Measurements from ENCODE around the gene PALLD.

PALLD gene

DNA sequence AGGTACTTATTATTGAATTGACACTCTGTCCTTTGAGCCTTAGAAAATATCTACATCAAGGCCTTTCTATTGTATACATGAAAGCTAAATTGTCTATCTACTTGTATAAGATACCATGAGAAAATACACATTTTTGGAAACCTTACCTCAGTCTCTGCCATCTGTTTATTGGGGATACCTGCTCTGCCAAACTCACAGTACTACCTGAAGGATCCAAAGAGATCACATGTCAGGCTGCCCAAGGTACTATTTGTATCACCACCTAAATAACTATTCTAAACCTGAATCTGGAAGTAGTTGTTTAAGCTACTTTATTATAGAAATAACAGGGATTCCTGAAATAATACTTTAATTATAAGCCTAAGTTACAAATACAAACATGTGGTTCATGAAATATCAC is 126.2 kb downstream of the PALLD start:
- DNase-seq (ENCODE audit: low spot score) = no peak

DNA sequence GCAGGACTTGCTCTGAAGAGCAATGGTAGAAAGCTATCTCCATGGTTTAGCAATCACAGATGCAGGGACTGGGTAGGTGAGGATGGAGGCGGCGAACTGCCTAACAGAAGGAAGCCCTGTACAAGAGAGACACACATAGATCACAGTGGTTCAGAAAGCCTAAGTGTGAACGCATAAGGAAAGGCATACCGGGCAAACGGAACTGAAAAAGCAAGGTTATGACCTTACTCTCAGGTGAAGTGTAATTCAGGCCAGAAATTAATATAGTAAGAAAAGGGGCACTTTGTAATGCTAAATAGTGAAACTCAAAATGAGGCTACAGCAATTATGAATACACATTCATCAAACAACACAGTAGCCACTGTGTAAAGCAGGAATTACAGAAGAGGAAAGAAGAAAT is 126.6 kb downstream of the PALLD start:
- no peak for DNase-seq (ENCODE audit: low spot score)

DNA sequence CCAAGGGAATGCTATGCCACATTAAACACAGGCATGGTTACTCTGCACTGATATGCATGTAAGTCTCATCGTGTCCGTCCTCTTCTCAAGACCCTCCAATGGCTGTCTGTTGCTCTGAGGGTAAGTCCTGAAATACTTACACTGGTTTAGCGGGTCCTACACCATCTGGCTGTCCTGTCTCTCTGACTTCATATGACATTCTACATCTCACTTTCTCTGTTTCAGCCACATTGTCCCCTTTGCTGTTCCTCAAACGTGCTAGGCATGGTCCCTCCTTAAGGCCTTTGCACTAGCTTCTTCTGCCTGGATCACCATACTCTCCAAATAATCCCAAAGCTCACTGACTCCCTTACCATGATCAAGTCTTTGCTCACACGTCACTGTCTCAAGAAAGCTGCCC is 131.4 kb downstream of the PALLD start:
- DNase-seq (ENCODE audit: low spot score) = no peak

DNA sequence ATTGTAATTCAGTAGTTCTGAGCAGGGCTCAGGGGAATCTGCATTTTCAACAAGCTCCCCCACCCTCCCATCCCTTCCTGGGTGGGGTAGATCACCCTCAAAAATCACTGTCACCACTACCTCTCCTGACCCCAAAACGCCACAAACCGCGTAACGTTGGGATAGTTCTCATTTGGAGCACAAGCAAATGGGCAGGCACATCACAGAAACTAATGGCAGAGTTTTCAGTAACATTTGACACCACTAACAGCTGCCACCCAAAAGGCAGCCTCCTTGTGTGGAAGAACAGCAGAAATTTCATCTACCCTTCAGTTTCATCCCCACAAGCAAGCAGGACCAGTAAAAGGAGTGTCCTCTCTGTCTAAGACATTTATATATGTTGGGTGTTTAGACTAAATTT is 132.7 kb downstream of the PALLD start:
- DNase-seq (ENCODE audit: low spot score) = no peak

DNA sequence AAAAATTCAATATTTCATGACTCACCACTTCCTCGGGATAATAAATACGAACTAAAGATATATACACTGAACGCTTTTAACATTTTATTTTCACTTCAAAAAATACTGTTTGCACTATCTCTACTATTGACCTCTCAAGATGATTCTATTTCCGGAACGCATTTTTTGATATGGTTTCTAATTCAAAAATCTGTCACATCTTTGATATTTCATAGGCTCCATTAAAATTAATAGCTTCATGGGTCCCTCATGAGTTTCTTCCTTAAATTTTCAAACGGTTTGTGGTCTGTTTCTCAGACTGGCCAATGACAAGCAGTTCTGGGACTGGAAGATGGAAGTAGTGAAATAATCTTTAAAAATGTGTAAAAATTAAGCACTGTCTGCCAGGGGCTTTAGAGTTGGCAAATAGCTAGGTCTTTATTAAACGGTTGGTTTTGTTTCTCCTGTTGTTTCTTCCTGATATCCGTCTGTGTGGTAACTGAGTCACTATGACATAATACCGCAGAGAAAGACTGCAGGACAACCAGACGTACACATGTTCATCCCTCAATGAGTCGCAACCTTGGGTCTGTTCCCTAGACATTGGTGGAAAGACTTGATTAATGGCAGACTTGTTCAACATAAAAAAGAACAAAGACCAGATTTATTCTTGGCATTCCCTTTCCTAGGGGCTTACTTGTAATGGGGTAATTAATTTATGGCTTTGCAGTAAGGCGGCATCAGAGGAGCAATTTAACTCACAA is 133.8 kb downstream of the PALLD start:
- peak; percentile 63 for DNase-seq (ENCODE audit: low spot score)

DNA sequence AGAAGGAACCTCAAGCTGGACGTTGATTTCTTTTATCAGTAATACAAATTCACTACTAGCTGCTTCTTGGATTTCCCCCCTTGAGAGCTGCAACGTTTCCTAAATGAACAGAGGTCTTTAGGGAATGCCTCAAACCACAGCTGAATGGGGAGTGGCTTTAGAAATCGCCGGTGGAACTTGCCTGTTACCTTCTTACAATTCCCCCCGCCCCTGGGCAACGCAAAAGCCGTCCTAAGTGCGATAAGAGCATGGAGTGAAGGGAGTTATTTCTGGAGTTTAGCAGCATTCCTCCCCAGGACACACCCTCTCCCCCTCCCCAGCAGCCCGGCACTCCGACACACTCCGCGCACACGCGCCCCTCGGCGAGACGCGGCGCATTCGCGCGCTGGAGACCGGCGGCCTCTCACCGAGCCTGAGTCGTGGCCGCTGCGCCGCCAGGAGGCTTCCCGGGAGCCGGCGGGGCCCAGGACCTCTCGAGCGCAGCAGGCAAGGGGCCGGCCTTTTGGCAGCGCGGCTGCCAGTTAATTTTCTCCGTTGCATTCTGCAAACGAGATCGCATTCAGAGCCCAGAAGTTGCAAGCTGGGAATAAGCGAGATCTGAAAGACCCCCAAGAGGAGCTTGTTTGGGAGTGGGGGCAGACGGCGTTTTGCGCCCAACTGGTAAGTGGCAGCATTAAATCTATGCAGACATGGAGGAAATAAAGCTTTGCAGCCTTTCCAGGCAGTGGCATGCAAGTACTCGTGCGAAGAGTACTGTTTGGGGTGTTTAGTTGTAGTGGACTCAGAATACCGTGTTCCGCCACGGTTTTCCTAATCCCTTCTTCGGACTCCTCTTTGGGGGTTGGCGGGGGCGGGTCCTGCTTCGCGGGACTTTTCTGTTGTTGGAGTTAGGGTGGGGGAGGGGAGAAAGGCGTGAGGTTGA is 134.7 kb downstream of the PALLD start:
- DNase-seq (ENCODE audit: low spot score) = peak; percentile 72

DNA sequence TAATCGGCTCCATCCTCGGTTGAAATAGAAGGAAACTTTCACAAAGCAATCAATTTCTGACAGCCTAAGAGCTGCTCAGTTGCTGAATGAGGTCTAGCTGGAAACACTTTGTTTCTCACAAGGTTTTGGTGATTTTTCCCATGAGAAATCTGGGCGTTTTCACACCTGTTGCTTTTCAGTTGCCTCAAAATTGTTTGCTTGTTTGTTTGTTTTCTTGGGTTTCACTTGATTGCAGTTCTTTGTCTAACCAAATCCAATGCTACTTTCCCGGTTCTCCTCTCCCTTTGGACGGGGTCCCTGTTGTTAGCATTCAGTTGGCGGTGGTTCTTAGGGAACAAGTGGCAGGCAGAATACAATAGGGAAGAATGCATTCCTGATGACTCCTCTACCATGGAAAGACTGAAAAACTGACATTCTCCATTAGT is 135.5 kb downstream of the PALLD start:
- DNase-seq (ENCODE audit: low spot score) = no peak

DNA sequence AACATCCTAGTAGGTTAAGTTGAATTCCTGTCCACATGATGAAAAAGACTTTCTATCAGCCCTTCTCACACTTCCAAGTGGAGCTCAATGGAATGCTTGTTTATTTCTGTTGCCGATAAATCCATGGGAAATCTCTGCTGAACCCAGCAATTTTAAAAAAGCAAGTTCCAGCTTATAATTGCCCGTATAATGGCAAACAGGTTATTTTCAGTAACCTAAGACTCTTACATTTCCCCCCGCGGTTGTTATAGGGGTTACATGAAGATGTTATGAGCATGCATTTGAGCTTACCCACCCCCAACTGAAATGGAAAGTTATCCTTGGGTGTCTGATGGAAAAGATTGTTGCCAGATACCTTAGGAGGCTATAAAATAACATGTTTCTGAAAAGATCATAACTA is 136.2 kb downstream of the PALLD start:
- no peak for DNase-seq (ENCODE audit: low spot score)

DNA sequence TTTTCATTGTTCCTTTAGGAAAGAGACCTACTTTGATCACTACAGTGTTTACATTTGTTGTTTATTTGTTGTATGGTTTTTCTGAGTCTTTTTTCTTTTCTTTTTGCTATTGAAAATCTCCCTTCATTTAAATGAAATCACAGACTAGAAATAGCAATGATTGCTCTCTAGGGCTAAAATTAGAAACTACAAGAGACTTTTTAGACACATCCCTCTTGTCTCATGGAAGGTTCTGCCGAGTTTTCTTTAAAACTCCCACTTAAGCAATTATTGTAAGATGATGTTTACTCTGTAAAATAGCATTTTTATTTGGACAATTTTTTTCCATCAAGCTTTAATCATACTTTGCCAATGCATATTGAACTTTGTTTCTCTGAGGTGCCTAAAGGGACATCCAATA is 136.6 kb downstream of the PALLD start:
- no peak for DNase-seq (ENCODE audit: low spot score)

DNA sequence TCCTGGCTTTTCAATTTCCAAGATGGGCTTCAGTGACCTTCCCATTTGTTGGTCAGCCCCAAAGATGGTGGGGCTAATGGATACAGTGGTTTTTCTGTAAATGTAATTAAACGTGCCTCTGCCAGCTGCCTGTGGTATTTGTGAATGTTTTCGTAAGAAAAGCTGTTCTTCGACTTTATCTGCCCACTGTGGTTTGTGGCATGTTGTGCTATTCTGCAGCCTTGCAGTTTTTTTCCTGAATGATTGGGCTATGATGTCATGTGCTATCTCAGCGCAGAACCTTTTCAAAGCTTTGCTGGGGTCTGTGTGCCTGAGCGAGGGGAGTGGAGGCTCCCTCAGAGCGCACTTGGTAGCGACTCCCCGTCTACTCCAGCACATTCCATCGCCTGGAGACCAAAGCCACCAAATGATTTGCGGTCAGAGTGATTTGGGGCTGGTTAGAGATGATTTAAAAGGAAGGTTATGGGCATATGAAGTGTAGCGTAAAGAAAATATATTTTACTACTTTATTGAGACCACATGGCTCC is 137.5 kb downstream of the PALLD start:
- DNase-seq (ENCODE audit: low spot score) = peak; percentile 76

DNA sequence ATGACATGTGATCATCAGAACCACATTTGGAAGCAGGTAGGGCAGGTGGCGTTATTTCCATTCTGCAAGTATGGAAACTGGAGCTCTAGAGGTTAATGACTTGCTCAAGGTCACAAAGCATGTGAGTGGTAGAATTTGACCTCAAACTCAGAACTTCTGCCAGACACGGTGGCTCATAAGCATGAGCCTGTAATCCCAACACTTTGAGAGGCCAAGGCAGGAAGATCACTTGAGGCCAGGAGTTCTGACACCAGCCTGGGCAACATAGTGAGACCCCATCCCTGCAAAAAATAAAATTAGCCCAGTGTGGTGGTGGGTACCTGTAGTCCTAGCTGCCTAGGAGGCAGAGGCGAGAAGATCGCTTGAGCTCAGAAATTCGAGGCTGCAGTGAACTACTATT is 139.2 kb downstream of the PALLD start:
- DNase-seq (ENCODE audit: low spot score) = no peak

DNA sequence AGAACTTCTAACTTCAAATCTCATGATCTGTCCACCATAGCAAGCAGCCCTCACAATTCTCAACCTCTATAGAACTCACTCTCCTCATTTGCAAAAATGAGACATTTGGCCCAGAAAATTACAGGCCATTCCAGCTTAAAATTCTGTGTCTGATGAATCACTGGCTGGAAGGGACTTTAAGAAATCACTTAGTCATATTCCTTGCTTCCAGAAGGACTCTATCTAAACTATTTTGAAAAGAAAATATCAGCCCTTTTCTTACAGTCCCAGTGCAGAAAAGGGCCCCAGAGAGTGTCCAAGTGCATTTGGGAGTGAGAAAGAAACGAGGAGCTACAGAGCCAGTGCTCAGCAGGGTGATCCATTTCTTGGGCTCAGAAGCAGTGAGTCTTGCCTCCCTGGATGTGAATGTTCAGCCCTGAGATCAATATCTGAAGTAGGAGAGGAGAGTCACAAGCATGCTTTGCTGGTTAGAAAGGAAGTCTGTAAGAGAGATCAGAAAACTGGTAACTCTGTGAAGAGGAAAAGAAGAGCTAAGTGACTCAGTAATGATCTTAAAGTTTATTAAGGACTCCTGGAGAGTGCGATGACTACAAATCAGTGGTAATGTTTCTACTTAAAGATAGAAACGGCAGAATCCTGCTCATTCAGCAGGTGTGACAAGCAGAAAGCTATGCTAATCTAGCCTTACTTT is 139.8 kb downstream of the PALLD start:
- DNase-seq (ENCODE audit: low spot score) = peak; percentile 57

DNA sequence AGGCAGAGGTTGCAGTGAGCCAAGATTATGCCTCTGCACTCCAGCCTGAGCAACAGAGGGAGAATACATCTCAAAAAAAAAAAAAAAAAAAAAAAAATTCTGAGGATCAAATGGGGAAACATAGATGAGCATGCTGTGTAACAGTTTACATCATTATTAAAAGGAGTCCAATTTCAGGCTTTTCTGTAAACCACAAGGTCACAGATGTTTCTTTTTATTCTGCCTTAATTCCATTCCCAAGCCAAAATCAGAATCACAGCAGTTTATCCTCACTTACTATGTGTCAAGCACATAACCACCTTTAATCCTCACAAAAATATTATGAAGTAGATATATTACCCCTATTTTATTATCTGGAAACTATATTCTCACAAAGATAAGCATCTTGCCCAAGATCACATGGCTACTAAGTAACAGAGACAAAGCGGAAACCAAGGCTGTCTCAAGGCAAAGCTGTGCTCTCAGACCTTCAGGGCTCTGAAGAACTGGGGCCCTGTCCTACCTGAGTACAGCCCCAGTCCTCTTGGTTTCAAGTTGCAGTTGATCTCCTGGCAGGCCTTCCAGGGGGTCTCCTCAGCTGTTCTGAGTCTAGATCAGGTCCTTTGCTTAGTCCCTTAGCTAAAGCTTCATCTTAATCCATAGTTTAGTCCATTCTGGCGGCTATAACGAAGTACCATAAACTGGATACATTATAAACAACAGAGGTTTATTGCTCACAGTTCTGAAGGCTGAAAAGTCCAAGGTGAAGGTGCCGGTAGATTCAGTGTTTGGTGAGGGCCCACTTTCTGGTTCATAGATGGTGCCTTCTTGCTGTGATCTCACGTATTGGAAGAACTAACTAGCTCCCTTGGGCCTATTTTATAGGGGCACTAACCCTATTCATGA is 141.3 kb downstream of the PALLD start:
- DNase-seq (ENCODE audit: low spot score) = peak; percentile 49

DNA sequence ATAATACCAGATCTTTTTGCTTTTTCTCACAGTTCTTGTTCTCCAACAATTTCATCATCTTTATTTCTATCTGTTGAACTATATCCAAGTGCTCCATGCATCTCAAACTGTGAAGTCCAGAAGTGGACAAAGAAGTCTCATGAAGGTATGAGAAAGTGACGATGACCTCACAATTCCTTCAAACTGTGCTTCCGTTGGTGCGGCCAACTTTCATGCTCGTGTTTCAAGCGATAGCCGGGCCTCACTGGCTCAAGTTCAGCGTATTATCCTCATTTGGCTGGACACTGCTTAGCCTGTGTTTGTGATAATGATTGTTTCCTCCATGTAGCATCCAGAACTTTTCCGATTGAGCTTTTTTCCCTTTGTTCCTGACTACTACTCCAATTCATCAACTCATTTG is 143.1 kb downstream of the PALLD start:
- DNase-seq (ENCODE audit: low spot score) = no peak

DNA sequence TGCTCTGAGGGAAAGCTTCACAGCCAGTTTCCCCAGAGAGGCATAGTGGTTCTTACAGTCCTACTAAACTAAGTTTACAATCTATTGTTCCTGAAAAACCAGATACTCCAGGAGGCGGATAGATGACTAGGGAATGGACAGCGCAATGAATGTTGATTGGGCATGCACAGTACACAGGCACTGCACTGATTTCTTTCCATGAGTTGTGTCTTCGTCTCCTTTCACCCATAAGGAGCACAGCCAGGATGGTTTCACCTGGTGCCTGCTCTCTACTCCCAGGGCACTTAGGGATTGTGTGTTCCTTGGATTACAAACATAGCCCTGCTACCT is 144.9 kb downstream of the PALLD start:
- DNase-seq (ENCODE audit: low spot score) = no peak

DNA sequence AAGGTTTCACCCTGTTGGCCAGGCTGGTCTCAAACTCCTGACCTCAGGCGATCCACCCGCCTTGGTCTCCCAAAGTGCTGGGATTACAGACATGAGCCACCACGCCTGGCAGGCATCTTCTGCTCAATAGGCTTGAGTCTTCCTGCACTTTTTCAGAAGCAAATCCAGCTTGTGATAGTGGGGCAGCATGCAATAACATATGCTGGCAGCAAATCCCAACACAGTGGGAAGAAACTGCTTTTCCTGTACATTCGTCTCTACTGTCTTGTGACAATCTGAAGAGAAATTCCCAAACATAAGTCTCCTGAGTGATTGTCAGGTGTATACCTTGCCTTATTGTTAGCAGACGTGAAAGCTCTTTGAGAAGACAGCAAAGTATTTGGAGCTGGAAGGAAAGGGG is 145.7 kb downstream of the PALLD start:
- DNase-seq (ENCODE audit: low spot score) = no peak

DNA sequence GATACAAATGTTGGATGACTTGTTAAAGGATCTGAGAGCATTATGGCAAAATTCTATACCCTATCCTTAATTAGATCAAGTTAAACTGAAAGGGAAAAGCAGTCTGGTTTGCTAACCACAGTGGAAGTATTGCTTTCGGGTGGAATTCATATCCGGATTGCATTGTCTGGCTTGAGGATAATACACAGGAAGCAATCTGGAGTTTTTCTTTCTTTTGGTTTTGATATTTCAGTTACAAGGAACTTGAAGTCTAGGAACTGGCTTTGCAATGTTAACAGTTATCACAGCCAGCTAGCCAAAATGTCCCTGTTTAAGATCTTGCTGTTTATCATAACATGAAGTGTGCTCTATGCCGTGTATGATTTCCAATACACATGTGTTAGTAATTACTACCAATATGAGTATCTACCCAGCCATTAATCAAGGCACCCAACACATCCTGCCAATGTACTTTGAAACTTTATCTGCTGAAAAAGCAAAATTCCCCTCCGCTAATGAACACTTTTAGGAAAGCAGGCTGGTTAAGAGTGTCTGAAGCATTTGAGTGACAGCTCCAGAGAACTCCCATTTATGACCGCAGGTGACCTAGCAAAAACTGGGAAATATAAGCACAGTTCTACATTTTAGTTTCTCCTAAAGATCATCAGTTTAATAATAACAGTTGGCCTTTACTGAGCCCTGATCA is 146.4 kb downstream of the PALLD start:
- DNase-seq (ENCODE audit: low spot score) = peak; percentile 29

DNA sequence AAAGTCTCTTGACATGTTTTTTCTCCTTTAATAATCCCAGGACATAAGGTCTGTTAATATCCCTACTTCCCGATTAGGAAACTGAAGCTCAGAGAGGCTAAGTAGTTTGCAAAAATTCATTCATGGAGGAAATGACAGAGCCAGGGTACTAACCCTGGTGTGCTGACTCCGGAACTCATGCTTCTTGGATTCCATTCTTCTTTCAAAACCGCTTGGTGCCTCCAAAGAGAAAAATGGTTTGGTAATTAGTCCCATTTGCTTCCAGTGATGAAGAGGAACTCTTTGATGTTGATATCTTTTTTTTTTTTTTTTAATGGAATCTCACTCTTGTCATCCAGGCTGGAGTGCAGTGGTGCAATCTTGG is 146.9 kb downstream of the PALLD start:
- no peak for DNase-seq (ENCODE audit: low spot score)

DNA sequence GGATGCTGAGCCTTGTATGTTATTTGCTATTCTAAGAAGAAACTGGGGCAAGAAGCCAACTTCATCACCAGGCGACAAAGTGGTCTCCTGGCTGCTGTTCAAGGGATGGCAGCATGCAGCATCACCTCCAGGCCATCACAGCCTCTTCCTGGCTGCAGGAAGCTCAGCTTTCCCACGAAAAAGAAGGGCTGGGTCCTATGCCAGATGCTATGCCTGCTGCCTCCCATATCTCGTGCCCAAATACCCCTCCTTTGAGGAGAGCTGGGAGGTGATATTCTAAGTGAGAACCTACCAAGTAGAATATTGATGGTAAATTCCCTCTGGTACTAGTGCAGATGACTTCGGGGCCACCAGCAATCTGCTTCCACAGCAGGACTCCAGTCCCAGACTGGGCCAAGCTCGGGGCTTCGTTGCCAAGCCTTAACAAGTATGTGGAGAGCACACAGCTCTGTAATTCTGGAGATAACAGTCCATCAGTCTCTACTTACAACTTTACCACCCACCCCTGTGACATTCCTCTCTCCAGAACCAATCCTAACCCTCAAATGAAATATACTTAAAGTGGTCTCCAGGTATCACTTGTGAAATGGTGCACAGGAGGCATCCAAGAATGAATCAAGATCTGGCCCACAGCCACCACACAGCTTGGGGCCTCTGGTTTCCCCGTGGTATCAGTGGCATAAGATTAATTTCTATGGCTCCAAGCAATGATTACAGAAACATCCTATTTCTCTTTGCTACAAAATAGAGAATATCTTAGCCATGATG is 149.3 kb downstream of the PALLD start:
- DNase-seq (ENCODE audit: low spot score) = no peak

DNA sequence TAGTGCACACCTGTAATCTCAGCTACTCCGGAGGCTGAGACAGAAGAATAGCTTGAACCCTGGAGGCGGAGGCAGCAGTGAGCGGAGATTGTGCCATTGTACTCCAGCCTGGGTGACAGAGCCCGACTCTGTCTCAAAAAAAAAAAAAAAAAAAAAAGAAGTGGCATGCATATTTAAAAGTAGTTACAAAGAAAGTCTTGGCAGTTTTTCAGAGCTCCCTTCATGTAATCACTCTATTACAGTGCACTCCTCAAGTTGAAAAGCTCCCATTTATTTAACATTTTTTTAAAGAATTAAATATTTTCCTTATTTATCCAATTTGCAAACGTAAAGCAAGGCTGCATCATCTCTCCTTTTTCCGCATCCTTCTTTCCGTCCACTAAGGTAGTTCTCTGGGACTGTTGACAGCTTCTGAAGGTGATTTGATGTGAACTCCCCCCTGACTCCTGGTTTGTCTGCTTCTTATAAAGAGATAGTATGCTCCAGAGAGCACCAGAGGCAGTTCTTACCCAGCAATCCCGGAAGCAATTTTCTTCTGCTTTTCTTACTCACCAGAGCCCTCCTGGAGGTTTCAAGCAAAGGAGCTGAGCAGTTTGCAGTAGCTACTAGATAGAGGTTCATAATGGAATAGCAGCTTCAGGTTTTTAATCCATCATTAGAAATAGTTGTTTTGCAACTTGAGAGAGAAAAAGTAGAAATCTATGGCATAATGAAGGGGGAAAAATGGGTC is 151.0 kb downstream of the PALLD start:
- no peak for DNase-seq (ENCODE audit: low spot score)
